K562 (cell line): ENCODE measurements around the gene MAML3. TPM values are rescaled to one million over a fixed set of nuclear protein-coding genes. Genes with fewer than 3 reads are reported as not detected.

Source experiments
- ATAC-seq: fragments of 200-7000 bp; cut with Tn5 transposase; 3 replicates; pipeline ENCODE4 v1.9.1; 2020; ENCODE audit warnings: moderate library complexity
- BruUV-seq: library from RNA; stranded (reverse); fragments of 400-500 nt; replicated peaks from 2 replicates; lab custom pipeline; 2021; lab: Mats Ljungman, UMichigan
- CTCF ChIA-PET: fragments of 300-600 bp; formaldehyde crosslinking; extraction: SDS; loops from one replicate; lab custom pipeline; 2021; ENCODE audit warnings: low intra/inter-chr PET ratio; lab: Yijun Ruan, JAX
- POLR2A ChIA-PET: fragments of 300-600, 350-650 bp; sonication (Branson Sonifier 250); formaldehyde crosslinking; extraction: SDS; loops from one replicate; lab custom pipeline; 2021; ENCODE audit warnings: antibody characterized with exemption, inconsistent platforms; lab: Yijun Ruan, JAX
- DNase-seq, 4 experiments: peaks; one replicate each; pipeline versions ENCODE4 v3.0.0 to v3.0.0-alpha.2; 2011 to 2018; ENCODE audit warnings: low spot score in 3 of 4, mixed read lengths in 3 of 4; ENCODE audit errors: extremely low read depth in 1 of 4
- FAIRE-seq: peaks from 2 replicates; lab custom pipeline; 2011; peaks lifted over from hg19 to GRCh38; lab: Jason Lieb, UNC
- H2AFZ ChIP-seq: 2 replicates; pipeline ENCODE4 v1.6.0; 2011; ENCODE audit warnings: low read depth, low read length, control low read depth, inconsistent platforms
- H3K27ac ChIP-seq: fragments of 200-600 bp; 3 replicates; pipeline ENCODE4 v1.8.0; 2011; ENCODE audit warnings: low read depth, mild to moderate bottlenecking, control low read depth, inconsistent platforms, low read length, moderate library complexity, mixed read lengths; ENCODE audit errors: extremely low read depth
- H3K27me3 ChIP-seq, 2 experiments: fragments of 300-600 bp in 1 of 2; 2 replicates in 1 of 2; 3 replicates in 1 of 2; pipeline versions ENCODE4 v1.6.0 to v1.8.0; 2011; ENCODE audit warnings: inconsistent platforms in 2 of 2, low read length in 2 of 2, mild to moderate bottlenecking in 1 of 2, mixed read lengths in 1 of 2, moderate library complexity in 1 of 2; ENCODE audit not compliant: control insufficient read depth in 2 of 2, insufficient read depth in 2 of 2
- H3K36me3 ChIP-seq: fragments of 300-600 bp; 3 replicates; pipeline ENCODE4 v1.8.0; 2011; ENCODE audit warnings: mild to moderate bottlenecking, low read length, inconsistent platforms; ENCODE audit not compliant: control insufficient read depth, insufficient read depth
- H3K4me1 ChIP-seq, 2 experiments: fragments of 200-600 bp in 1 of 2; replicated peaks in 1 of 2; 2 replicates in 1 of 2; 3 replicates in 1 of 2; pipeline versions ENCODE4 v1.5.1 to v1.8.0; 2011; ENCODE audit warnings: inconsistent platforms in 2 of 2, low read length in 2 of 2, mild to moderate bottlenecking in 1 of 2, mixed read lengths in 1 of 2, moderate library complexity in 1 of 2; ENCODE audit not compliant: control insufficient read depth in 2 of 2, insufficient read depth in 2 of 2
- H3K4me2 ChIP-seq: 2 replicates; pipeline ENCODE4 v1.6.1; 2011; ENCODE audit warnings: low read length, control low read depth, inconsistent platforms, mixed read lengths; ENCODE audit not compliant: insufficient read depth
- H3K4me3 ChIP-seq: fragments of 200-600 bp; sonication (generic), shearing (Covaris generic); 2 replicates; pipeline ENCODE4 v1.5.1; 2016; ENCODE audit warnings: control low read depth, inconsistent platforms
- H3K79me2 ChIP-seq: fragments of 200-600 bp; 3 replicates; pipeline ENCODE4 v1.8.0; 2011; ENCODE audit warnings: low read length, inconsistent platforms; ENCODE audit not compliant: control insufficient read depth, insufficient read depth
- H3K9ac ChIP-seq, 2 experiments: 2 replicates each; pipeline versions ENCODE4 v1.6.0 to v1.6.1; 2011; ENCODE audit warnings: low read depth in 2 of 2, low read length in 2 of 2, control low read depth in 1 of 2, inconsistent platforms in 1 of 2, mild to moderate bottlenecking in 1 of 2, mixed read lengths in 1 of 2; ENCODE audit not compliant: insufficient read depth in 1 of 2
- H3K9me1 ChIP-seq: one replicate; pipeline ENCODE4 v1.6.0; 2011; ENCODE audit warnings: inconsistent platforms, mild to moderate bottlenecking, low read length, moderate library complexity; ENCODE audit not compliant: control insufficient read depth, insufficient read depth
- H3K9me3 ChIP-seq: replicated peaks from 2 replicates; pipeline ENCODE4 v1.5.1; 2011; ENCODE audit warnings: low read depth, low read length, inconsistent platforms; ENCODE audit not compliant: control insufficient read depth, insufficient read depth
- H4K20me1 ChIP-seq: replicated peaks from 2 replicates; pipeline ENCODE4 v1.6.1; 2011; ENCODE audit warnings: low read length, inconsistent platforms, mixed read lengths; ENCODE audit not compliant: control insufficient read depth, insufficient read depth
- CHD7 ChIP-seq: fragments of 200-600 bp; sonication (generic); IDR thresholded peaks from one replicate; pipeline ENCODE4 v1.6.1; 2012; ENCODE audit warnings: mild to moderate bottlenecking, low read depth, low read length, inconsistent platforms
- ELK1 ChIP-seq: sonication (generic); formaldehyde crosslinking; IDR thresholded peaks from 2 replicates; pipeline ENCODE4 v1.8.1; 2022; ENCODE audit warnings: missing genetic modification reagents
- FOXA1 ChIP-seq: fragments of 450-650 bp; IDR thresholded peaks from 2 replicates; pipeline ENCODE4 v1.6.1; 2016; ENCODE audit warnings: mild to moderate bottlenecking, borderline replicate concordance
- PHB2 ChIP-seq: fragments of 450-650 bp; IDR thresholded peaks from 2 replicates; pipeline ENCODE4 v1.6.1; 2017; ENCODE audit warnings: low read depth
- STAT5B ChIP-seq: fragments of 250-450 bp; sonication (Bioruptor Pico); IDR thresholded peaks from 2 replicates; pipeline ENCODE4 v1.8.0; 2021; ENCODE audit warnings: mild to moderate bottlenecking, inconsistent platforms
- XRCC3 ChIP-seq: fragments of 450-650 bp; IDR thresholded peaks from 2 replicates; pipeline ENCODE4 v1.6.1; 2017; ENCODE audit warnings: mild to moderate bottlenecking, moderate library complexity
- ZNF232 ChIP-seq: sonication (generic); formaldehyde crosslinking; IDR thresholded peaks from 2 replicates; pipeline ENCODE4 v1.8.0; 2022; ENCODE audit warnings: mild to moderate bottlenecking, missing genetic modification reagents
- ZNF41 ChIP-seq: fragments of 250-450 bp; sonication (Bioruptor Pico); conservative IDR thresholded peaks from 2 replicates; pipeline ENCODE4 v1.4.0; 2020; ENCODE audit warnings: mild to moderate bottlenecking
- WGBS: fragments of 100-300 bp; shearing (Covaris generic); methylation state at CpG from one replicate; pipeline ENCODE4 v1.1.6; 2016; ENCODE audit warnings: low coverage, mixed read lengths; ENCODE audit not compliant: insufficient coverage; ENCODE audit errors: missing lambda C conversion rate; 5-methylcytosine and 5-hydroxymethylcytosine counted together
- in situ Hi-C: fragments of 300-500 bp; cut with MboI; formaldehyde crosslinking; loops from 4 replicates; pipeline ENCODE4 v1.15.0; 2018; ENCODE audit warnings: inconsistent platforms, mixed read lengths
- intact Hi-C: fragments of 100-400 bp; cut with micrococcal nuclease; formaldehyde crosslinking; loops from 2 replicates; pipeline ENCODE4 v1.14.2; 2022
- polyA plus RNA-seq, 8 experiments: library from polyadenylated mRNA; depleted of rRNA in 4 of 8; stranded (reverse) in 5 of 8; unstranded in 3 of 8; fragments of >200 nt; fragmentation: Nextera tagmentation in 2 of 8; fragmentation: Illumina TruSeq in 1 of 8; extraction: Ambion mirVana in 2 of 8; extraction: Trizol in 1 of 8; gene quantifications; 2 replicates each; pipeline versions ENCODE4 v1.2.1 to v1.2.3, GENCODE V29; 2011 to 2014; ENCODE audit warnings: inconsistent platforms in 1 of 8, missing spikeins in 1 of 8
- total RNA-seq, 7 experiments: library from RNA; depleted of rRNA in 6 of 7; stranded (reverse); fragments of >200 nt in 6 of 7; fragmentation: Illumina TruSeq in 2 of 7; extraction: Trizol in 2 of 7; gene quantifications; 2 replicates each; pipeline versions ENCODE4 v1.2.1 to v1.2.3, GENCODE V29; 2011 to 2021; ENCODE audit warnings: low replicate concordance in 1 of 7
- TF ChIP-seq, protein P1 (sequence below): fragments of 250-450 bp; sonication (Bioruptor Pico); IDR thresholded peaks from 2 replicates; pipeline ENCODE4 v1.5.1; 2021; ENCODE audit warnings: mild to moderate bottlenecking

The MAML3 gene
- total and polyA plus RNA-seq, 9 of the 15 experiments (the other 6 are each of a cell fraction or from before 2014, with no cell fraction given) = 0.01 to 0.55 (median 0.25) TPM

GRCh38 chr4:139984471-139984870 lies 169.5 kb downstream of the MAML3 start:
- no peaks in the 10 kb centered on the region for H4K20me1 ChIP-seq
- no peaks in the 10 kb centered on the region for H3K9me3 ChIP-seq
- no peak overlapping the region for H3K27ac ChIP-seq
- ChIA-PET POLR2A (no interaction called here), CTCF (no interaction called here)
- intact Hi-C loops (no loop called here), in situ Hi-C loops (no loop called here)
- no peak for ATAC-seq
- no peak for DNase-seq
- 0% methylated on average over 1 of the region's 1 CpG for WGBS
- H3K4me3 ChIP-seq = no peak overlapping the region
- no peaks in the 10 kb centered on the region for H3K9me1 ChIP-seq
- no peak overlapping the region for H3K9ac ChIP-seq
- no peaks in the 10 kb centered on the region for H3K36me3 ChIP-seq
- no peaks in the 10 kb centered on the region for H3K79me2 ChIP-seq
- peaks cover 3 to 11% of the 10 kb centered on the region in 2 experiments; a peak in 3 of 5 replicates for H3K27me3 ChIP-seq
- no TSS peak for BruUV-seq
- FAIRE-seq = no peak
- no peak overlapping the region for H3K4me2 ChIP-seq
- no peak overlapping the region for H2AFZ ChIP-seq
- no peaks in the 10 kb centered on the region for H3K4me1 ChIP-seq
- TF ChIP-seq, protein P1, sequence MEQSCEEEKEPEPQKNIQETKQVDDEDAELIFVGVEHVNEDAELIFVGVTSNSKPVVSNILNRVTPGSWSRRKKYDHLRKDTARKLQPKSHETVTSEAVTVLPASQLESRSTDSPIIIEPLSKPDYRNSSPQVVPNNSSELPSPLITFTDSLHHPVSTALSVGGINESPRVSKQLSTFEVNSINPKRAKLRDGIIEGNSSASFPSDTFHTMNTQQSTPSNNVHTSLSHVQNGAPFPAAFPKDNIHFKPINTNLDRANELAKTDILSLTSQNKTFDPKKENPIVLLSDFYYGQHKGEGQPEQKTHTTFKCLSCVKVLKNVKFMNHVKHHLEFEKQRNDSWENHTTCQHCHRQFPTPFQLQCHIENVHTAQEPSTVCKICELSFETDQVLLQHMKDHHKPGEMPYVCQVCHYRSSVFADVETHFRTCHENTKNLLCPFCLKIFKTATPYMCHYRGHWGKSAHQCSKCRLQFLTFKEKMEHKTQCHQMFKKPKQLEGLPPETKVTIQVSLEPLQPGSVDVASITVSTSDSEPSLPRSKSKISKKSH (CRISPR knock-in tag) = no peak
- TF ChIP-seq PHB2 (no peak), ZNF41 (CRISPR knock-in tag) (no peak), ELK1 (no peak), FOXA1 (no peak), STAT5B (CRISPR knock-in tag) (no peak), ZNF232 (CRISPR knock-in tag) (no peak), CHD7 (no peak), XRCC3 (no peak)
